NCI-H526 treated with DMSO at 0.1 percent for 48 hours (cell line): ENCODE results near the gene TMEM168.
"Not testable (repeated sequence)": the region's sequence is repeated elsewhere in the genome, so short reads cannot be mapped to it uniquely, and the experiment has no call there.

Experiments used
- DNase-seq: peaks from one replicate; lab custom pipeline; 2025; lab: John Stamatoyannopoulos, UW

The TMEM168 gene

GRCh38 chr7:112779667-112780066 is 10.5 kb downstream of the TMEM168 start:
- no peak for DNase-seq

DNA sequence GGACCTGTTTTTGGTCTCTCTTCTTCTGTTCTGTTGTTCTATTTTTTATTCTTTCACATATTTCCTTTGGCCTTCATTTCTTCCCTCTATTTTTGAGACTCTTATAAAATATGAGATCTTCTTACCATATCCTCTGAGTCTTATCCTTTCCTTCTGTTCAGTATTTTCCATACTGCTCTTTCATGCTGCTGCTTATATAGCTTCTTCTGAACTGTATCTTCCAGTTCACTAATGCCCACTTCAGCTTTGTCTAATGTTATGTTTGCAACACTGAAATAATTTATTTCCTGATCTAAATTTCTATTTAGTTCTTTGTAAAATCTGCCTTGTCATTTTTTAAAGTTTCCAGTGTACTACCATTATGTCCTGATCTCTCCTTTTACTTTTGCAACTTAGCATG is 12.8 kb downstream of the TMEM168 start:
- DNase-seq = no peak

GRCh38 chr7:112771166-112771565 is 19.0 kb downstream of the TMEM168 start:
- DNase-seq = no peak

DNA sequence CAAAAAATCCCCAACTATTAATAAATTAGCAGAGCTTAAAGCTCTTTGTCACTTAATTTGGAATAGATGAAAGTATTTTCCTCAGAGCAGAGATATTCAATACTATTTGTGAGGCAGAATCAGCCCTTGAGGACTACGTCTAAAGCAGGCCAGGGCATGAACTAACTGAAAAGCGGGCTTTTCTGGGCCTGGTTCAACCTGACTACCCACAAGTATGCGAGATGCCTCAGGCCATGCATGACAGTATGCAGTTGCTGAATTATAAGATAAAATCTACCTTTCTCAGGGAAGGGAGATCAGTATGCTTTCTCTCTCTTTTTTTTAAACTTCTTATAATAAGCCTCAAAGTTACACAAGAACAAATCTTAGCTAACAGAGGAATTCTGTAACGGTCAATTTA is 20.1 kb downstream of the TMEM168 start:
- no peak for DNase-seq

- no peak for DNase-seq
Observed at GRCh38 chr7:112765105-112765504, 25.1 kb downstream of the TMEM168 start.

GRCh38 chr7:112763996-112764395 is 26.2 kb downstream of the TMEM168 start:
- DNase-seq = no peak

DNA sequence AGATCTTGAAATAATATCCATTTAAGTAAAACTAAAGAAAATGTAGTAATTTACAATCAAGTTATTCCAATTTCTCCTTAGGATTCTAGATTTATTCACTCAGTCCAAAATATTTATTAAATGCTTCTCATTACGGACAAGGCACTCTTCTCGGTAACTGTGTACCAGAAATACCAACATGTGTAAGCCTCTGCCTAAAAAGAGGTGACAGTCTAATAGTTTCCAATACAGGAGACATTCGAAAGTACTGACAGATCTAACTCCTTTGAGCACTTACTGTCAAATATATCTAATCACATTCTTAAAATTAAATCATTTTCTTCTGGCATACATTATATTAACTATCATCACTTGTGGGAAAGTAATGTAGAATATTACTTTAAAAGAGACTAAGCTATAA is 26.9 kb downstream of the TMEM168 start:
- no peak for DNase-seq

DNA sequence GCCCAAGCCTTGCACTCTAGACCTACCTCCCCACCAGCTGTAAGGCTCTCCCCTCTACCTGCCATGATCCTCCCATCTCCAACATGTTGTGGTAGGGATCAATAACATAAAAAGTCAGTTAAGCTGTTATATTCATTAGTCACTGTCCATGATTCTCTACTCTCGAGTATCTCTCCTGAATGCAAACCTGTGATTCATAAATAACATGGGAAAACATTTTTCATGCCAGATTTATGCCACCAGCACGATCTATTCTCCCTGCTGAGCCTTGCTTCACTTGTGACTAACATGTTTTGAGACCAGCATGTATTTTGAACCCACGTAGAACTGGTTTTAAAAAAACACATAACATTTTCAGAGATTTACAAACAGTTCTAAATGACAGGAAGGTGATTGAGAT is 30.3 kb downstream of the TMEM168 start:
- no peak for DNase-seq

GRCh38 chr7:112757337-112757736 is 32.9 kb downstream of the TMEM168 start:
- no peak for DNase-seq

GRCh38 chr7:112753298-112753697 is 36.9 kb downstream of the TMEM168 start:
- DNase-seq = no peak

GRCh38 chr7:112752576-112752975 is 37.6 kb downstream of the TMEM168 start:
- no peak for DNase-seq

GRCh38 chr7:112749775-112750174 is 40.4 kb downstream of the TMEM168 start:
- no peak for DNase-seq

- DNase-seq = no peak
Observed at GRCh38 chr7:112748381-112748780, 41.8 kb downstream of the TMEM168 start.

GRCh38 chr7:112745635-112746034 is 44.6 kb downstream of the TMEM168 start:
- DNase-seq = no peak

- DNase-seq = no peak
Observed at GRCh38 chr7:112744818-112745217, 45.4 kb downstream of the TMEM168 start.

GRCh38 chr7:112743811-112744210 is 46.4 kb downstream of the TMEM168 start:
- peak; percentile 74 for DNase-seq

GRCh38 chr7:112740667-112741066 is 49.5 kb downstream of the TMEM168 start:
- no peak for DNase-seq

DNA sequence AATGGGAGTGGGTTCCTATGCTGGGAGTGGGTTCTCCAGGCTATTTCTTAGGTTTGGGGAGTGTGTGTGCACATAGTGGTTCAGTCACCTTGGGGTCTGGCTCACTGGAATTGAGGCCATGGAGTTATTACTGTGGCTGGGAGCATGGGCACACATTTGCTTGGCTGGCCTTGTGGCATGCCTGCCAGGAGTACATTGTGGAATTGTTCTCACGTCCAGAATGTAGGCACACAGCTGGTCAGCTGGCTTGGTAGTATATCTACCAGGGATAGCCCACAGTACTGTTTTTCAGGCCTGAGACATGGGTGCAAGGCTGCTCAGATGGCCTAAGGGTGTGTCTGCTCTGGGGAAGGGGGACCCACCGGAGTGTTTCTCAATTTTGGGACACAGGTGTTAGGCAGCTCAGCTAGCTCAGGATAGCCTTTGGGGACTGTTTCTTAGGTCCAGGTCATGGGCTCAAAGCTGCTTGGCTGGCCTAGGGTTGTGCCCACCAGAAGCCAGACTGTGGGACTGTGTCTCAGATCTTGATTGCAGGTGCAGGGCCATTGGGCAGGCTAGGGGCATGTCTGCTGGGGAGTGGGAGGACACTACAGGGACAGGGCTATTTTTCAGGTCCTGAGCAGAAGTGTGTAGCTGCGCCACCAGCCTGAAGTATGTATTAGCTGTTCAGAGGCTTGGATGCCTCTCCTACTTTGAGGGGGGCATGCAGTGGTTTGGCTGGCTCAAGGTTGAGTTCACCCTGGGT is 50.6 kb downstream of the TMEM168 start:
- no peak for DNase-seq

- no peak for DNase-seq
Observed at GRCh38 chr7:112735261-112735660, 54.9 kb downstream of the TMEM168 start.

- not testable (repeated sequence) for DNase-seq
Observed at GRCh38 chr7:112731324-112731723, 58.9 kb downstream of the TMEM168 start.

- no peak for DNase-seq
Observed at GRCh38 chr7:112726076-112726475, 64.1 kb downstream of the TMEM168 start.

- no peak for DNase-seq
Observed at GRCh38 chr7:112723416-112723815, 66.8 kb downstream of the TMEM168 start.

GRCh38 chr7:112721366-112721765 is 68.8 kb downstream of the TMEM168 start:
- DNase-seq = no peak

GRCh38 chr7:112715525-112715924 is 74.7 kb downstream of the TMEM168 start:
- no peak for DNase-seq
